NCI-H526 (cell line): ENCODE measurements around the gene TMEM258.

Source experiments
- DNase-seq, 2 experiments: peaks; one replicate each; lab custom pipeline; 2025; lab: John Stamatoyannopoulos, UW

TMEM258 gene

GRCh38 chr11:61792310-61793082, at the start of gene TMEM258, which contains the start of gene FEN1:
TSS of gene TMEM258 (minus strand) at chr11:61792599. CDS start at chr11:61792558, 41 bp downstream.
TSS of gene FEN1 (plus strand) at chr11:61792911. CDS start at chr11:61795362, 2,451 bp downstream.
- peak; percentile 95 to 97 for DNase-seq

GRCh38 chr11:61841636-61842527, 49.5 kb upstream of the TMEM258 start:
- DNase-seq: no peak

- DNase-seq: no peak
These were observed 48.0 kb upstream of the TMEM258 start for GRCh38 chr11:61840371-61840770.

GRCh38 chr11:61839742-61840141, 47.3 kb upstream of the TMEM258 start:
- DNase-seq: no peak

- no peak for DNase-seq
These were observed 46.5 kb upstream of the TMEM258 start for GRCh38 chr11:61838921-61839320.

- DNase-seq: no peak
These were observed 46.1 kb upstream of the TMEM258 start for GRCh38 chr11:61838501-61838900.

- DNase-seq: no peak
These were observed 45.1 kb upstream of the TMEM258 start for GRCh38 chr11:61837411-61838005.

GRCh38 chr11:61836193-61836592, 43.8 kb upstream of the TMEM258 start:
- DNase-seq: no peak

- DNase-seq: peak; percentile 79 to 91
These were observed 42.1 kb upstream of the TMEM258 start for GRCh38 chr11:61834278-61835048.

- DNase-seq: peak in 1 of 2 experiments; percentile 47
These were observed 41.5 kb upstream of the TMEM258 start for GRCh38 chr11:61833926-61834277.

GRCh38 chr11:61833471-61833870, 41.1 kb upstream of the TMEM258 start:
- DNase-seq: peak; percentile 20 to 73

- DNase-seq: peak; percentile 39 to 57
These were observed 40.4 kb upstream of the TMEM258 start for GRCh38 chr11:61832754-61833153.

- no peak for DNase-seq
These were observed 39.8 kb upstream of the TMEM258 start for GRCh38 chr11:61832207-61832606.

GRCh38 chr11:61830237-61831105, 38.1 kb upstream of the TMEM258 start:
- DNase-seq: no peak

GRCh38 chr11:61829806-61830205, 37.4 kb upstream of the TMEM258 start:
- DNase-seq: no peak

- peak; percentile 43 to 87 for DNase-seq
These were observed 36.4 kb upstream of the TMEM258 start for GRCh38 chr11:61828629-61829407.

GRCh38 chr11:61828379-61828628, 35.9 kb upstream of the TMEM258 start:
- DNase-seq: no peak

GRCh38 chr11:61827571-61828378, 35.4 kb upstream of the TMEM258 start, which contains the start of gene FADS2:
TSS of gene FADS2 (plus strand) at chr11:61828300. CDS start at chr11:61828391, 91 bp downstream.
- DNase-seq: peak; percentile 93 to 99

- DNase-seq: peak in 1 of 2 experiments; percentile 49
These were observed 34.7 kb upstream of the TMEM258 start for GRCh38 chr11:61826930-61827570.
